H1 (cell line): ENCODE results near the gene SGMS1. TPM values are rescaled to one million over a fixed set of nuclear protein-coding genes. Genes with fewer than 3 reads are reported as not detected.

Experiments
- CTCF ChIA-PET: fragments of 300-600 bp; sonication (Branson Sonifier 250); formaldehyde crosslinking; loops from one replicate; lab custom pipeline; 2021; ENCODE audit not compliant: partially characterized antibody; lab: Charles Lee
- POLR2A ChIA-PET: fragments of 300-600 bp; sonication (Branson Sonifier 250); formaldehyde crosslinking; loops from one replicate; lab custom pipeline; 2021; ENCODE audit warnings: inconsistent platforms; ENCODE audit not compliant: partially characterized antibody; lab: Charles Lee
- DNase-seq, 2 experiments: peaks; one replicate each; pipeline versions ENCODE4 v3.0.0 to v3.0.0-alpha.2; 2010 to 2022; ENCODE audit warnings: low spot score in 2 of 2, low read depth in 1 of 2, mixed read lengths in 1 of 2
- FAIRE-seq: peaks from 2 replicates; lab custom pipeline; 2011; peaks lifted over from hg19 to GRCh38; lab: Jason Lieb, UNC
- H2AFZ ChIP-seq: 2 replicates; pipeline ENCODE4 v1.8.1; 2012; ENCODE audit warnings: low read length, inconsistent platforms
- H2AK5ac ChIP-seq: 2 replicates; pipeline ENCODE4 v1.6.1; 2013; ENCODE audit warnings: low read depth, low read length
- H2BK120ac ChIP-seq: replicated peaks from 2 replicates; pipeline ENCODE3; 2013; ENCODE audit warnings: low read depth, low read length, inconsistent platforms
- H2BK12ac ChIP-seq: 2 replicates; pipeline ENCODE4 v1.6.1; 2013; ENCODE audit warnings: low read depth, low read length
- H2BK15ac ChIP-seq: 2 replicates; pipeline ENCODE4 v1.6.1; 2013; ENCODE audit warnings: low read length
- H2BK20ac ChIP-seq: 2 replicates; pipeline ENCODE4 v1.6.1; 2013; ENCODE audit warnings: low read length
- H2BK5ac ChIP-seq: 2 replicates; pipeline ENCODE4 v1.6.1; 2013; ENCODE audit warnings: low read depth, low read length
- H3K14ac ChIP-seq: 2 replicates; pipeline ENCODE4 v1.6.1; 2013; ENCODE audit warnings: inconsistent platforms; ENCODE audit not compliant: insufficient read length
- H3K18ac ChIP-seq: 2 replicates; pipeline ENCODE4 v1.6.1; 2013; ENCODE audit warnings: low read length; ENCODE audit errors: extremely low read depth
- H3K23ac ChIP-seq: 2 replicates; pipeline ENCODE4 v1.6.1; 2013; ENCODE audit warnings: inconsistent platforms; ENCODE audit not compliant: insufficient read length
- H3K23me2 ChIP-seq: 2 replicates; pipeline ENCODE4 v1.6.1; 2013; ENCODE audit warnings: low read depth, low read length
- H3K27ac ChIP-seq: 2 replicates; pipeline ENCODE4 v1.6.1; 2011; ENCODE audit warnings: low read depth, low read length, inconsistent platforms
- H3K27me3 ChIP-seq, 4 experiments: replicated peaks in 1 of 4; 1 replicate in 1 of 4; 2 replicates in 3 of 4; pipeline versions ENCODE4 v1.6.1 to v1.8.1; 2011 to 2013; ENCODE audit warnings: low read length in 3 of 4, mild to moderate bottlenecking in 3 of 4, inconsistent platforms in 2 of 4, mixed read lengths in 2 of 4, moderate library complexity in 1 of 4; ENCODE audit not compliant: control insufficient read depth in 3 of 4, insufficient read depth in 3 of 4; ENCODE audit errors: extremely low read depth in 1 of 4
- H3K36me3 ChIP-seq, 4 experiments: 2 replicates each; pipeline versions ENCODE4 v1.6.1 to v1.8.1; 2011 to 2013; ENCODE audit warnings: mild to moderate bottlenecking in 4 of 4, low read length in 3 of 4, moderate library complexity in 2 of 4, control low read depth in 1 of 4, inconsistent platforms in 1 of 4; ENCODE audit not compliant: insufficient read depth in 4 of 4, control insufficient read depth in 2 of 4
- H3K4ac ChIP-seq: replicated peaks from 2 replicates; pipeline ENCODE3; 2013; ENCODE audit warnings: low read length, low read depth, mixed read lengths, inconsistent platforms; ENCODE audit not compliant: insufficient read length
- H3K4me1 ChIP-seq, 4 experiments: replicated peaks in 1 of 4; 1 replicate in 1 of 4; 2 replicates in 3 of 4; pipeline versions ENCODE4 v1.6.1 to v1.8.1; 2011 to 2013; ENCODE audit warnings: low read length in 3 of 4, inconsistent platforms in 2 of 4, mixed read lengths in 1 of 4; ENCODE audit not compliant: insufficient read depth in 4 of 4, control insufficient read depth in 3 of 4
- H3K4me2 ChIP-seq, 2 experiments: 2 replicates each; pipeline versions ENCODE4 v1.6.1 to v1.8.1; 2011 to 2013; ENCODE audit warnings: low read depth in 2 of 2, low read length in 2 of 2, control low read depth in 1 of 2, inconsistent platforms in 1 of 2, mild to moderate bottlenecking in 1 of 2; ENCODE audit not compliant: insufficient read depth in 1 of 2
- H3K4me3 ChIP-seq, 4 experiments: fragments of 200-600, 300-600 bp in 1 of 4; sonication (generic), shearing (Covaris generic), sonication (Bioruptor Twin) in 1 of 4; 2 replicates each; pipeline versions ENCODE4 v1.5.1 to v1.8.1; 2011 to 2016; ENCODE audit warnings: low read length in 4 of 4, low read depth in 3 of 4, control low read depth in 2 of 4, inconsistent platforms in 2 of 4, mild to moderate bottlenecking in 2 of 4, mixed read lengths in 1 of 4, moderate library complexity in 1 of 4; ENCODE audit not compliant: insufficient read depth in 2 of 4; ENCODE audit errors: extremely low read depth in 1 of 4
- H3K56ac ChIP-seq: replicated peaks from 2 replicates; pipeline ENCODE3; 2013; ENCODE audit warnings: low read depth, mild to moderate bottlenecking, mixed read lengths, low read length, inconsistent platforms; ENCODE audit not compliant: insufficient read length
- H3K79me1 ChIP-seq: 2 replicates; pipeline ENCODE4 v1.6.1; 2013; ENCODE audit warnings: low read depth, low read length, control low read depth
- H3K79me2 ChIP-seq, 2 experiments: 2 replicates each; pipeline versions ENCODE4 v1.6.1 to v1.8.1; 2012 to 2013; ENCODE audit warnings: low read length in 2 of 2, mild to moderate bottlenecking in 2 of 2, inconsistent platforms in 1 of 2; ENCODE audit not compliant: insufficient read depth in 2 of 2, control insufficient read depth in 1 of 2
- H3K9ac ChIP-seq, 4 experiments: replicated peaks in 1 of 4; 1 replicate in 1 of 4; 2 replicates in 3 of 4; pipeline versions ENCODE4 v1.6.1 to v1.8.1; 2011 to 2013; ENCODE audit warnings: low read depth in 3 of 4, low read length in 3 of 4, control low read depth in 2 of 4, mild to moderate bottlenecking in 2 of 4, moderate library complexity in 2 of 4, inconsistent platforms in 1 of 4; ENCODE audit errors: extremely low read depth in 1 of 4
- H3K9me3 ChIP-seq, 2 experiments: 2 replicates each; pipeline versions ENCODE4 v1.6.1 to v1.8.1; 2012 to 2013; ENCODE audit warnings: mild to moderate bottlenecking in 2 of 2, moderate library complexity in 2 of 2, control low read depth in 1 of 2, inconsistent platforms in 1 of 2, low read depth in 1 of 2, low read length in 1 of 2, mixed read lengths in 1 of 2; ENCODE audit not compliant: insufficient read depth in 2 of 2
- H4K20me1 ChIP-seq, 2 experiments: replicated peaks in 1 of 2; 2 replicates each; pipeline versions ENCODE3 to v1.8.1; 2011 to 2013; ENCODE audit warnings: inconsistent platforms in 2 of 2, low read length in 2 of 2, mild to moderate bottlenecking in 1 of 2; ENCODE audit not compliant: insufficient read depth in 2 of 2, control insufficient read depth in 1 of 2
- H4K5ac ChIP-seq: 2 replicates; pipeline ENCODE4 v1.6.1; 2013; ENCODE audit warnings: low read length, low read depth, mixed read lengths, inconsistent platforms; ENCODE audit not compliant: insufficient read length
- H4K8ac ChIP-seq: 2 replicates; pipeline ENCODE4 v1.8.0; 2013; ENCODE audit warnings: mild to moderate bottlenecking, moderate library complexity, low read length, inconsistent platforms; ENCODE audit not compliant: insufficient read depth; ENCODE audit errors: extremely low read depth
- H4K91ac ChIP-seq: replicated peaks from 2 replicates; pipeline ENCODE3; 2013; ENCODE audit warnings: low read length, mixed read lengths, inconsistent platforms; ENCODE audit not compliant: insufficient read length
- BACH1 ChIP-seq: IDR thresholded peaks from 2 replicates; pipeline ENCODE4 v1.6.1; 2012; ENCODE audit warnings: low read length, improper control_type of control experiment
- CBX8 ChIP-seq: fragments of 300-800, 300-1000 bp; sonication (generic); IDR thresholded peaks from 2 replicates; pipeline ENCODE4 v1.7.1; 2016; ENCODE audit warnings: low read depth, low read length, borderline replicate concordance
- CEBPB ChIP-seq: IDR thresholded peaks from 2 replicates; pipeline ENCODE4 v1.6.1; 2012; ENCODE audit warnings: low read depth, low read length
- CHD1 ChIP-seq: IDR thresholded peaks from 2 replicates; pipeline ENCODE4 v1.6.1; 2012; ENCODE audit warnings: low read depth, low read length, improper control_type of control experiment
- EZH2 ChIP-seq: fragments of 200-600 bp; sonication (generic); IDR thresholded peaks from 2 replicates; pipeline ENCODE4 v1.7.1; 2012; ENCODE audit warnings: low read depth, mild to moderate bottlenecking, moderate library complexity, low read length, inconsistent platforms; ENCODE audit not compliant: severe bottlenecking
- NANOG ChIP-seq: IDR thresholded peaks from 2 replicates; pipeline ENCODE4 v1.6.1; 2011; ENCODE audit warnings: low read length, low read depth, mild to moderate bottlenecking, inconsistent platforms; ENCODE audit not compliant: insufficient read depth, poor library complexity, severe bottlenecking
- NRF1 ChIP-seq: IDR thresholded peaks from 2 replicates; pipeline ENCODE4 v1.6.1; 2011; ENCODE audit warnings: mild to moderate bottlenecking, low read depth, low read length, improper control_type of control experiment
- RFX5 ChIP-seq: IDR thresholded peaks from 2 replicates; pipeline ENCODE4 v1.6.1; 2011; ENCODE audit warnings: low read depth, low read length, improper control_type of control experiment, borderline replicate concordance
- SIRT6 ChIP-seq: IDR thresholded peaks from one replicate; pipeline ENCODE4 v1.7.1; 2012; ENCODE audit warnings: low read length, inconsistent platforms
- SIX5 ChIP-seq: IDR thresholded peaks from 2 replicates; pipeline ENCODE4 v1.6.1; 2011; ENCODE audit warnings: mild to moderate bottlenecking, low read depth, low read length
- SP4 ChIP-seq: IDR thresholded peaks from 2 replicates; pipeline ENCODE4 v1.6.1; 2012; ENCODE audit warnings: low read length, inconsistent platforms
- polyA plus RNA-seq, 7 experiments: library from polyadenylated mRNA; depleted of rRNA in 3 of 7; stranded (reverse) in 5 of 7; unstranded in 2 of 7; fragments of >200 nt in 5 of 7; fragments of 200-250 nt in 2 of 7; gene quantifications; 1 replicate in 5 of 7; 2 replicates in 1 of 7; 4 replicates in 1 of 7; pipeline versions ENCODE4 v1.2.1 to v1.2.3, GENCODE V29; 2011 to 2013; ENCODE audit warnings: missing spikeins in 2 of 7, mixed read lengths in 2 of 7
- total RNA-seq: library from RNA; stranded (reverse); fragmentation: NEBNext Ultra II Directional; extraction: Animal tissue kit (Norgen Biotek cat#: 25700); gene quantifications from 2 replicates; pipeline ENCODE4 v1.2.1, GENCODE V29; 2021
- TF ChIP-seq, protein P1 (sequence below), 3 experiments: IDR thresholded peaks; 1 replicate in 2 of 3; 2 replicates in 1 of 3; pipeline versions ENCODE4 v1.5.1 to v1.6.1; 2011; ENCODE audit warnings: low read length in 3 of 3, mild to moderate bottlenecking in 3 of 3, inconsistent platforms in 2 of 3, low read depth in 1 of 3, moderate library complexity in 1 of 3; ENCODE audit not compliant: insufficient read depth in 1 of 3; ENCODE audit errors: control extremely low read depth in 1 of 3
- TF ChIP-seq, protein P2 (sequence below): IDR thresholded peaks from 2 replicates; pipeline ENCODE4 v1.6.1; 2011; ENCODE audit warnings: low read depth, mild to moderate bottlenecking, low read length; ENCODE audit not compliant: insufficient read depth

Gene SGMS1
- total and polyA plus RNA-seq, 2 of the 8 experiments (the other 6 are each of a cell fraction or from before 2014, with no cell fraction given) = 6.0 to 15.6 TPM

DNA sequence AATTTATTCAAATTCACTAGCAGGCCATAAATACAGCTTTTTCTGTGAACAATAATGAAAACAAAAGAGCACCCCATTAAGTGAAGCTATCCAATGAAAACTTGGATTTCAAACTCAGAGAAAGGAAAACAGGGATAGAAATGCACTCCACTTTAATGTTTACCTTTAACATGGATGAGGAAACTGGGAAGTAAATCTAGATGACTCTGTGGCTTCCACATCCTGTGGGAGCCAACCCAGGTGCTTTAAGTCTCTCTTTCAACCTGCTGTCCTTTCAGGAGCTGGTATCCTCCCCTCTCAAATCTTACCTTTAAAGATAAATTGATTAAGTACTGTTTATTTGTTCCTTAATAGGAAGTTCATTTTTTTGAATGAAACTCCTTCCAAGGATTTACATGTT, 21.5 kb upstream of the SGMS1 start:
- H4K91ac ChIP-seq = no peak overlapping the region
- no peak overlapping the region for H2BK20ac ChIP-seq
- H3K9ac ChIP-seq = no peak overlapping the region
- H2AFZ ChIP-seq = no peak overlapping the region
- H3K4me2 ChIP-seq = no peak overlapping the region
- no peaks in the 10 kb centered on the region for H3K79me1 ChIP-seq
- no peak overlapping the region for H2BK12ac ChIP-seq
- H3K23me2 ChIP-seq = no peaks in the 10 kb centered on the region
- no peak overlapping the region for H3K18ac ChIP-seq
- H4K5ac ChIP-seq = no peak overlapping the region
- POLR2A ChIA-PET = interaction anchor here (1.8 kb wide), 1 partner anchor 20 kb away, joined by 5 read pairs; no protein-coding TSS in a partner anchor
- no peak overlapping the region for H3K27ac ChIP-seq
- CTCF ChIA-PET = interaction anchor here (0.7 to 1.2 kb wide), 2 partner anchors 9 to 127 kb away, joined by 3 to 4 read pairs; no protein-coding TSS in a partner anchor
- H3K14ac ChIP-seq = no peak overlapping the region
- H4K20me1 ChIP-seq = no peaks in the 10 kb centered on the region
- H4K8ac ChIP-seq = no peak overlapping the region
- H3K23ac ChIP-seq = no peak overlapping the region
- H3K9me3 ChIP-seq = no peaks in the 10 kb centered on the region
- FAIRE-seq (no peak), DNase-seq (no peak)
- no peaks in the 10 kb centered on the region for H3K79me2 ChIP-seq
- H3K4me1 ChIP-seq = no peaks in the 10 kb centered on the region
- no peaks in the 10 kb centered on the region for H3K36me3 ChIP-seq
- no peaks in the 10 kb centered on the region for H3K27me3 ChIP-seq
- H2BK120ac ChIP-seq = no peak overlapping the region
- H3K4ac ChIP-seq = no peak overlapping the region
- no peak overlapping the region for H2BK15ac ChIP-seq
- H2AK5ac ChIP-seq = no peak overlapping the region
- no peak overlapping the region for H3K4me3 ChIP-seq
- H2BK5ac ChIP-seq = no peak overlapping the region
- no peak overlapping the region for H3K56ac ChIP-seq
- no peak for TF ChIP-seq NRF1
- TF ChIP-seq CEBPB = no peak
- TF ChIP-seq EZH2 = no peak
- TF ChIP-seq SP4 = no peak
- TF ChIP-seq NANOG = no peak
- TF ChIP-seq CHD1 = no peak
- no peak for TF ChIP-seq SIRT6
- TF ChIP-seq, protein P1, sequence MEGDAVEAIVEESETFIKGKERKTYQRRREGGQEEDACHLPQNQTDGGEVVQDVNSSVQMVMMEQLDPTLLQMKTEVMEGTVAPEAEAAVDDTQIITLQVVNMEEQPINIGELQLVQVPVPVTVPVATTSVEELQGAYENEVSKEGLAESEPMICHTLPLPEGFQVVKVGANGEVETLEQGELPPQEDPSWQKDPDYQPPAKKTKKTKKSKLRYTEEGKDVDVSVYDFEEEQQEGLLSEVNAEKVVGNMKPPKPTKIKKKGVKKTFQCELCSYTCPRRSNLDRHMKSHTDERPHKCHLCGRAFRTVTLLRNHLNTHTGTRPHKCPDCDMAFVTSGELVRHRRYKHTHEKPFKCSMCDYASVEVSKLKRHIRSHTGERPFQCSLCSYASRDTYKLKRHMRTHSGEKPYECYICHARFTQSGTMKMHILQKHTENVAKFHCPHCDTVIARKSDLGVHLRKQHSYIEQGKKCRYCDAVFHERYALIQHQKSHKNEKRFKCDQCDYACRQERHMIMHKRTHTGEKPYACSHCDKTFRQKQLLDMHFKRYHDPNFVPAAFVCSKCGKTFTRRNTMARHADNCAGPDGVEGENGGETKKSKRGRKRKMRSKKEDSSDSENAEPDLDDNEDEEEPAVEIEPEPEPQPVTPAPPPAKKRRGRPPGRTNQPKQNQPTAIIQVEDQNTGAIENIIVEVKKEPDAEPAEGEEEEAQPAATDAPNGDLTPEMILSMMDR (IDR thresholded peaks at IDR 0.05; ENCODE audit: control extremely low read depth in 1 of 3, insufficient read depth in 1 of 3, low read depth in 1 of 3, low read length in 3 of 3) = no peak
- TF ChIP-seq BACH1 = no peak
- TF ChIP-seq, protein P2, sequence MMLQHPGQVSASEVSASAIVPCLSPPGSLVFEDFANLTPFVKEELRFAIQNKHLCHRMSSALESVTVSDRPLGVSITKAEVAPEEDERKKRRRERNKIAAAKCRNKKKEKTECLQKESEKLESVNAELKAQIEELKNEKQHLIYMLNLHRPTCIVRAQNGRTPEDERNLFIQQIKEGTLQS = no peak
- no peak for TF ChIP-seq SIX5
- TF ChIP-seq RFX5 = no peak
- TF ChIP-seq CBX8 = no peak
